ENCODE measurements around the gene EFCAB7. TPM values are rescaled to one million over a fixed set of nuclear protein-coding genes. Genes with fewer than 3 reads are reported as not detected.

EFCAB7 gene
- total RNA-seq, 1 experiment from 2014 or later = 3.6 TPM

- no peak for TF ChIP-seq CTCF (conservative IDR thresholded peaks at IDR 0.05; ENCODE audit: low read depth, low read length)
- no peak for TF ChIP-seq EZH2phosphoT487 (IDR thresholded peaks at IDR 0.05; ENCODE audit: borderline replicate concordance, low read length)
- no peak for TF ChIP-seq EZH2 (IDR thresholded peaks at IDR 0.05; ENCODE audit: low read length, unreplicated experiment)
- CTCF ChIA-PET = no interaction called here
- Histone ChIP-seq H3K4me3 (ENCODE audit: low read length) (peak overlapping the region; percentile 97), H3K27me3 (ENCODE audit: low read length) (no peaks in the 10 kb centered on the region), H2AFZ (ENCODE audit: low read length) (peak overlapping the region; percentile 95), H4K20me1 (ENCODE audit: low read length) (peaks cover 9% of the 10 kb centered on the region; the same call in 1 of the 2 replicates), H3K9me2 (replicated peaks; ENCODE audit: low read length) (no peaks in the 10 kb centered on the region), H3F3A (ENCODE audit: low read length, unreplicated experiment) (no peaks in the 10 kb centered on the region), H3K4me2 (ENCODE audit: low read length) (peak overlapping the region; percentile 89), H3K27ac (ENCODE audit: low read length) (peak overlapping the region; percentile 79), H3K4me1 (ENCODE audit: insufficient read depth, low read length) (peaks cover 26% of the 10 kb centered on the region), H3K9ac (ENCODE audit: low read length) (peak overlapping the region; percentile 66), H3K36me3 (ENCODE audit: low read depth, low read length) (no peaks in the 10 kb centered on the region), H3K79me2 (ENCODE audit: low read length) (peaks cover 73% of the 10 kb centered on the region), H3K9me3 (ENCODE audit: low read length) (no peaks in the 10 kb centered on the region)
- intact Hi-C loops (cut with micrococcal nuclease) = no loop called here
- TSS peak; percentile 47 for BruUV-seq (replicated peaks)
- POLR2A ChIA-PET (ENCODE audit: unreplicated experiment) = no interaction called here
- DNase-seq = peak; percentile 83
- ATAC-seq = peak; percentile 52
Measured at GRCh38 chr1:63593886-63594605, 70.7 kb downstream of the EFCAB7 start.

- no peaks in the 10 kb centered on the region for H3K9me3 ChIP-seq (ENCODE audit: low read length)
- H3F3A ChIP-seq (ENCODE audit: low read length, unreplicated experiment) = no peaks in the 10 kb centered on the region
- no peaks in the 10 kb centered on the region for H3K27me3 ChIP-seq (ENCODE audit: low read length)
- no peak overlapping the region for H3K27ac ChIP-seq (ENCODE audit: low read length)
- BruUV-seq (replicated peaks) = no TSS peak
- POLR2A ChIA-PET (ENCODE audit: unreplicated experiment) = no interaction called here
- peak overlapping the region; percentile 89; the same call in 1 of the 2 replicates for H3K4me2 ChIP-seq (ENCODE audit: low read length)
- TF ChIP-seq EZH2phosphoT487 (IDR thresholded peaks at IDR 0.05; ENCODE audit: borderline replicate concordance, low read length) (no peak), CTCF (conservative IDR thresholded peaks at IDR 0.05; ENCODE audit: low read depth, low read length) (no peak), EZH2 (IDR thresholded peaks at IDR 0.05; ENCODE audit: low read length, unreplicated experiment) (no peak)
- peaks cover 16% of the 10 kb centered on the region; the same call in 1 of the 2 replicates for H4K20me1 ChIP-seq (ENCODE audit: low read length)
- peaks cover 33% of the 10 kb centered on the region for H3K4me1 ChIP-seq (ENCODE audit: insufficient read depth, low read length)
- no peak overlapping the region for H2AFZ ChIP-seq (ENCODE audit: low read length)
- H3K4me3 ChIP-seq (ENCODE audit: low read length) = peak overlapping the region; percentile 97; the same call in 1 of the 2 replicates
- no peak for ATAC-seq
- no peaks in the 10 kb centered on the region for H3K36me3 ChIP-seq (ENCODE audit: low read depth, low read length)
- no peaks in the 10 kb centered on the region for H3K9me2 ChIP-seq (replicated peaks; ENCODE audit: low read length)
- intact Hi-C loops (cut with micrococcal nuclease) = no loop called here
- no peak overlapping the region for H3K9ac ChIP-seq (ENCODE audit: low read length)
- CTCF ChIA-PET = no interaction called here
- H3K79me2 ChIP-seq (ENCODE audit: low read length) = peaks cover 80% of the 10 kb centered on the region
- no peak for DNase-seq
Measured at GRCh38 chr1:63595435-63595834, 72.1 kb downstream of the EFCAB7 start.

- ChIA-PET CTCF (no interaction called here), POLR2A (ENCODE audit: unreplicated experiment) (no interaction called here)
- H3F3A ChIP-seq (ENCODE audit: low read length, unreplicated experiment) = no peaks in the 10 kb centered on the region
- H3K9me3 ChIP-seq (ENCODE audit: low read length) = no peaks in the 10 kb centered on the region
- H3K9me2 ChIP-seq (replicated peaks; ENCODE audit: low read length) = no peaks in the 10 kb centered on the region
- H3K4me2 ChIP-seq (ENCODE audit: low read length) = no peak overlapping the region; the same call in 1 of the 2 replicates
- TF ChIP-seq EZH2 (IDR thresholded peaks at IDR 0.05; ENCODE audit: low read length, unreplicated experiment) (no peak), EZH2phosphoT487 (IDR thresholded peaks at IDR 0.05; ENCODE audit: borderline replicate concordance, low read length) (no peak), CTCF (conservative IDR thresholded peaks at IDR 0.05; ENCODE audit: low read depth, low read length) (no peak)
- intact Hi-C loops (cut with micrococcal nuclease) = no loop called here
- no peak overlapping the region for H3K4me3 ChIP-seq (ENCODE audit: low read length)
- no peaks in the 10 kb centered on the region for H3K36me3 ChIP-seq (ENCODE audit: low read depth, low read length)
- BruUV-seq (replicated peaks) = no TSS peak
- peaks cover 24% of the 10 kb centered on the region for H3K4me1 ChIP-seq (ENCODE audit: insufficient read depth, low read length)
- H3K27me3 ChIP-seq (ENCODE audit: low read length) = no peaks in the 10 kb centered on the region
- H4K20me1 ChIP-seq (ENCODE audit: low read length) = peaks cover 18% of the 10 kb centered on the region; the same call in 1 of the 2 replicates
- ATAC-seq = no peak
- no peak overlapping the region for H3K9ac ChIP-seq (ENCODE audit: low read length)
- peaks cover 87% of the 10 kb centered on the region for H3K79me2 ChIP-seq (ENCODE audit: low read length)
- H2AFZ ChIP-seq (ENCODE audit: low read length) = no peak overlapping the region
- no peak overlapping the region for H3K27ac ChIP-seq (ENCODE audit: low read length)
- DNase-seq = no peak
Measured at GRCh38 chr1:63599799-63600198, 76.5 kb downstream of the EFCAB7 start.

Data from PC-3 (cell line).